Measurements from ENCODE around the gene CARS1.
A peak's percentile ranks its signal among the peaks of the same experiment; 100 is the strongest.

The CARS1 gene

GRCh38 chr11:3007404-3008010 is 49.7 kb downstream of the CARS1 start:
- Mint-ChIP-seq H3K4me3 (no peak overlapping the region), H3K27ac (no peak overlapping the region), H3K4me1 (peaks cover 0 to 5% of the 10 kb centered on the region in 2 donors), H3K36me3 (peaks cover 58 to 64% of the 10 kb centered on the region in 2 donors), H3K27me3 (no peaks in the 10 kb centered on the region), H3K9me3 (no peaks in the 10 kb centered on the region)
- ATAC-seq (replicated peaks) = no peak
- DNase-seq = no peak

- Mint-ChIP-seq H3K27ac (no peak overlapping the region), H3K9me3 (no peaks in the 10 kb centered on the region), H3K4me1 (peaks cover 0 to 5% of the 10 kb centered on the region in 2 donors), H3K36me3 (peaks cover 58 to 68% of the 10 kb centered on the region in 2 donors), H3K4me3 (no peak overlapping the region), H3K27me3 (no peaks in the 10 kb centered on the region)
- no peak for DNase-seq
- ATAC-seq (replicated peaks) = no peak
Measured at GRCh38 chr11:3006505-3007260, 50.5 kb downstream of the CARS1 start.

- Mint-ChIP-seq H3K4me3 (no peak overlapping the region), H3K27me3 (no peaks in the 10 kb centered on the region), H3K9me3 (no peaks in the 10 kb centered on the region), H3K4me1 (peaks cover 0 to 5% of the 10 kb centered on the region in 2 donors), H3K36me3 (peaks cover 65 to 74% of the 10 kb centered on the region in 2 donors), H3K27ac (no peak overlapping the region)
- no peak for ATAC-seq (replicated peaks)
- DNase-seq = no peak
Measured at GRCh38 chr11:3004481-3004880, 52.7 kb downstream of the CARS1 start.

DNA sequence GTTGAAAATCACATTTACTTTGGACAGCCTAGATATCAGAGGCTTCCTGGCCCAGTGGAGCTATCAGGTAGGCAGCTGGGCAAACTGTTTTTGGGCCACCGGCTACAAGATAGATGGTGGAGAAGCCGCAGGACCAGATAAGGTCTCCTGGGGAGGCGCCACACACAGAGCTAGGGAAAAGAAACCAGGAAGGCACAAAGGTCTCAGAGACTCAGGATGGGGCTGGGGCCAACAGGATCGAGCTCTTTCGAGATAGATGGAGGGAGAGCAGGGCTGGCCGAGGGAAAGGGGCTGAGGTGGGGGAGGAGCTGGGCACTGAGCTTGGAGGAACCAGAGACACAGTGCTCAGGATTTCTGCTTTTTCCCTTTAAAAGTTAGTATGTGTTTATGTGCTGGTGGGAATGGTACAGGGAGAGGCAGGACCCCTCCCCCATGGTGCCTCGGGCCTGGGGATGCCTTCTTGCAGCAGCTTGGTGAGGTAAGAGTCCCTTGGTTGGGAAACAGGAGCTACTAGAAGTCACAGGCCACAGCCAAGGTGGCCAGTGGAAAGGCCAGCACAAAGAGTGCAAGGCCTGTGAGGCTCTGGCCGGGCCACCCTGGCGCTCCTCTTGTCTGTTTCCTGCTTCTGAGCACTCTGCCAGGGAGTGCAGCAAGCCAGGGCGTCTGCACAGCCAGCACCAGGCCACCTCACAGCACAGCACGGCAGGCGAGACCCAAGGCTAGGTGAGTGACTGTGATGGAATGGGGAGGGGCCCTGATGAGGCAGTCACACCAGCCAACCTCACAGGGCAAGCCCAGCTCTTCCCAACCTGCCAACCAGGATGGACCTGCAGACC is 53.6 kb downstream of the CARS1 start:
- Mint-ChIP-seq H3K27ac (peak overlapping the region; percentile 43), H3K4me1 (no peaks in the 10 kb centered on the region), H3K36me3 (peaks cover 58 to 68% of the 10 kb centered on the region in 2 donors), H3K27me3 (no peaks in the 10 kb centered on the region), H3K4me3 (no peak overlapping the region), H3K9me3 (no peaks in the 10 kb centered on the region)
- DNase-seq (no peak), ATAC-seq (replicated peaks) (no peak)

DNA sequence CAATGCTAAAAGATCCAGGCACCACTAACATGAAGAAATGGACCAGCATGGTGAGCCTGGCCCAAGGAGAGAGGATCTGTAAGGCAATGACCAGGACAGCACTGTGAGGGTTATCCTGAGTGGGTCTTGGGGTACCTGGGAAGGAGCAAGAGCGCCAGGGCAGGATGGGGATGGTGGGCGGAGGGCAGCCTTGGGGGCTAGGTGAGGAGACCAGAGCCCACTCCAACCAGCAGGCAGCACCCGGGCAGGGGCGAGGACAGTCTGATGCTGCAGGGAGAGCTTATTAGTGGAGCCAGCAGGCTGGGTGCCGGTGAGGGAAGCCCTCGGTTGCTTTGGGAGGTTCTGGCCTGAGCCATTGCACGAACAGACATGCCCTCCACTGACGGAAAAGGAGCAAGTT is 54.4 kb downstream of the CARS1 start:
- ATAC-seq (replicated peaks) (no peak), DNase-seq (no peak)
- Mint-ChIP-seq H3K27ac (no peak overlapping the region), H3K9me3 (no peaks in the 10 kb centered on the region), H3K4me3 (no peak overlapping the region), H3K27me3 (no peaks in the 10 kb centered on the region), H3K36me3 (peaks cover 51 to 66% of the 10 kb centered on the region in 2 donors), H3K4me1 (no peaks in the 10 kb centered on the region)

DNA sequence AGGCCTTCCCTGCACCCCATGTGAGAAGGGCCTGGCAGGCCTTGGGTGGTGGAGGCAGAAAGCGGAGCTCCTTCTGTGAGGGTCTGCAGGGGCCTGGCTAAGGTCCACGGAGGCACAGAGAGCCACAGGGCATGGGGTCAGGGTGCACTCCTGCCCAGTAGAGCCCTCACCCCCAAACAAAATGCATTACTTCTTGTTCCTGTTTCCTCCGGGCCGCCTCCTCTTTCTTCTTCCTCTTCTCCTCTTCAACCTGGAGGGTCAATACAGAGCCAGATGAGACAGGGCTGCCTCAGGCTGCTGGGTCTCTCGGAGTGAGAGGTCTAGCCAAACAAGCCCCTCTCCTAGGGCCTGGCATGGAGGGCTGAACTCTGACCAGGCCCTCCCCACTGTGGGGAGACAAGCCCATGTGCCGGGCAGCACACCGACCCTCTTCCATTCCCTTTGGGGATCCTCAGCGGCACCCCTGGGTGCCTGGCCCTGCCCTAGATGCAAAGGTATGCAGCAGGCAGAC is 54.8 kb downstream of the CARS1 start:
- no peaks in the 10 kb centered on the region for H3K4me1 Mint-ChIP-seq
- no peak for DNase-seq
- no peak for ATAC-seq (replicated peaks)
- H3K27ac Mint-ChIP-seq = no peak overlapping the region
- no peaks in the 10 kb centered on the region for H3K27me3 Mint-ChIP-seq
- no peak overlapping the region for H3K4me3 Mint-ChIP-seq
- no peaks in the 10 kb centered on the region for H3K9me3 Mint-ChIP-seq
- H3K36me3 Mint-ChIP-seq = peaks cover 46 to 63% of the 10 kb centered on the region in 2 donors

- no peaks in the 10 kb centered on the region for H3K4me1 Mint-ChIP-seq
- peaks cover 45 to 59% of the 10 kb centered on the region in 2 donors for H3K36me3 Mint-ChIP-seq
- ATAC-seq (replicated peaks) (no peak), DNase-seq (no peak)
- H3K27ac Mint-ChIP-seq = no peak overlapping the region
- no peak overlapping the region for H3K4me3 Mint-ChIP-seq
- no peaks in the 10 kb centered on the region for H3K9me3 Mint-ChIP-seq
- no peaks in the 10 kb centered on the region for H3K27me3 Mint-ChIP-seq
Measured at GRCh38 chr11:3001496-3001895, 55.7 kb downstream of the CARS1 start.

GRCh38 chr11:3000032-3000961 is 56.9 kb downstream of the CARS1 start:
- no peak overlapping the region for H3K27ac Mint-ChIP-seq
- H3K4me1 Mint-ChIP-seq = no peaks in the 10 kb centered on the region
- ATAC-seq (replicated peaks) (no peak), DNase-seq (no peak)
- H3K36me3 Mint-ChIP-seq = peaks cover 39 to 49% of the 10 kb centered on the region in 2 donors
- H3K4me3 Mint-ChIP-seq = no peak overlapping the region
- H3K9me3 Mint-ChIP-seq = no peaks in the 10 kb centered on the region
- H3K27me3 Mint-ChIP-seq = no peaks in the 10 kb centered on the region

DNA sequence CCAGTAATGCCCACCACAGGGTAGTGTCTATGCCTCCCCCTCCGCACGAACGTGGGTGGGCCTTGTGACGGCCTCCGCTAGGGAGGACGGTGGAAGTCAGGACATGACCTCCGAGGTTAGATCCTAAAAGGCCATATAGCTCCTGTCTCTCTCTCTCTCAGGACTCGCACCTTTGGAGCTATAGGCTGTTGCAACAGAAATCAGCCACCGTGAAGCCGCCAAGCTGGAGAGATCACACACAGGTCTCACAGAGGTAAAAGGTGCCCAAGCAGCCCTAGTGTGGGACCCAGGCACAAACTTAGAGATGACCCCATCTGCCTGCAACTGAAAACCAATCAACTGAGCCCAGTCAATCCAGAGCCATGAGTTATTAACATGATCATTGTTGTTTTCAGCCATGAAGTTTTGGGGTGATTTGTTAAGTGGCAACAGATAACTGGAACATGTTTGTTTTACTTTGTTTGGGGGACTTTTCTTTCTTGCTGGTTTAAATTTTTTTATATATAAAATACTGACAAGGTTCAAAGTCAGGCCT is 57.7 kb downstream of the CARS1 start:
- H3K27ac Mint-ChIP-seq = no peak overlapping the region
- no peaks in the 10 kb centered on the region for H3K4me1 Mint-ChIP-seq
- ATAC-seq (replicated peaks) (no peak), DNase-seq (no peak)
- no peaks in the 10 kb centered on the region for H3K9me3 Mint-ChIP-seq
- H3K27me3 Mint-ChIP-seq = no peaks in the 10 kb centered on the region
- H3K4me3 Mint-ChIP-seq = no peak overlapping the region
- peaks cover 37 to 46% of the 10 kb centered on the region in 2 donors for H3K36me3 Mint-ChIP-seq

- H3K9me3 Mint-ChIP-seq = no peaks in the 10 kb centered on the region
- H3K4me3 Mint-ChIP-seq = no peak overlapping the region
- no peak for ATAC-seq (replicated peaks)
Measured at GRCh38 chr11:2998073-2998850, 59.0 kb downstream of the CARS1 start.

GRCh38 chr11:2997406-2997805 is 59.8 kb downstream of the CARS1 start:
- peaks cover 0 to 9% of the 10 kb centered on the region in 2 donors for H3K4me1 Mint-ChIP-seq
- no peak overlapping the region for H3K4me3 Mint-ChIP-seq
- ATAC-seq (replicated peaks) (no peak), DNase-seq (no peak)
- no peaks in the 10 kb centered on the region for H3K9me3 Mint-ChIP-seq
- no peak overlapping the region for H3K27ac Mint-ChIP-seq
- no peaks in the 10 kb centered on the region for H3K27me3 Mint-ChIP-seq
- peaks cover 17 to 26% of the 10 kb centered on the region in 2 donors for H3K36me3 Mint-ChIP-seq

More at GRCh38 chr11:2998073-2998850, 59.0 kb downstream of the CARS1 start:
- H3K36me3 Mint-ChIP-seq = peaks cover 26 to 35% of the 10 kb centered on the region in 2 donors
- DNase-seq = no peak
- H3K4me1 Mint-ChIP-seq = peaks cover 0 to 2% of the 10 kb centered on the region in 2 donors
- no peak overlapping the region for H3K27ac Mint-ChIP-seq
- no peaks in the 10 kb centered on the region for H3K27me3 Mint-ChIP-seq

GRCh38 chr11:2996976-2997375 is 60.2 kb downstream of the CARS1 start:
- H3K4me1 Mint-ChIP-seq = peaks cover 0 to 9% of the 10 kb centered on the region in 2 donors
- H3K36me3 Mint-ChIP-seq = peaks cover 19 to 24% of the 10 kb centered on the region in 2 donors
- no peak for DNase-seq
- H3K9me3 Mint-ChIP-seq = no peaks in the 10 kb centered on the region
- no peak overlapping the region for H3K27ac Mint-ChIP-seq
- H3K27me3 Mint-ChIP-seq = no peaks in the 10 kb centered on the region
- no peak overlapping the region for H3K4me3 Mint-ChIP-seq
- no peak for ATAC-seq (replicated peaks)
